Stimulated activated CD4-positive, alpha-beta T cell treated with anti-CD3 and anti-CD28 coated beads, Interleukin-1b, Interleukin-23, amount 100 ng/mL, for 24 hours (primary cell): ENCODE data around the gene IFNL4.
"Not testable (repeated sequence)": the region's sequence is repeated elsewhere in the genome, so short reads cannot be mapped to it uniquely, and the experiment has no call there.

Experiments
- DNase-seq, 4 experiments: peaks; one replicate each; pipeline ENCODE4 v3.0.0-alpha.2; 2020; ENCODE audit warnings: low read depth in 4 of 4, low spot score in 1 of 4

The IFNL4 gene

GRCh38 chr19:39257227-39257626, 8.6 kb upstream of the IFNL4 start:
- no peak for DNase-seq

GRCh38 chr19:39254531-39255345, 6.1 kb upstream of the IFNL4 start:
- no peak for DNase-seq

DNA sequence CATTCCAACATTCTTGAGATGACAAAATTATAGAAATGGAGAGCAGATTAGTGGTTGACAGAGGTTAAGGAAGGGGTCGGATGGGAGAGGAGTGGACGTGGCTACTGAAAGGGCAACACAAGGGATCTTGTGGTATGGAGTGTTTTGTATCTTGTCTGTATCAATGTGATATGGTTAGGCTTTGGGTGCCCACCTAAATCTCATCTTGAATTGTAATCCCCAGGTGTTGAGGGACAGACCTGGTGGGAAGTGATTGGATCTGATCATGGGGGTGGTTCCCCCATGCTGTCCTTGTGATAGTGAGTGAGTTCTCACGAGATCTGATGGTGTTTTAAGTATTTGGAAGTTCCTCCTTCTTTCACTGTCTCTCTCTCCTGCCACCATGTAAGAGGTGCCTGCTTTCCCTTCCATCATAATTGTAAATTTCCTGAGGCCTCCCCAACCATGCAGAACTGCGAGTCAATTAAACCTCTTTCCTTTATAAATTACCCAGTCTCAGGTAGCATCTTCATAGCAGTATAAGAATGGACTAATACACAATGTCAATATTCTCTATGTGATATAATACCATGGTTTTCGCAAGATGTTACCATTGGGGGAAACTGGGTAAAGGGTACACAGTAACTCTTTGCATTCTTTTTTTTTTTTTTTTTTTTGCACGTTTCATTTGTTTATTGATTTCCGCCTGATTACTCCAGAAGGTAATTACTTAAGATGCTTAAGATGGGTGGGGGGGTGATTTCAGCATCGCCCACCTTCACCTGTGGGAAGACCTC, 4.9 kb upstream of the IFNL4 start:
- no peak for DNase-seq

- DNase-seq: no peak
Observed at GRCh38 chr19:39252458-39252857, 3.8 kb upstream of the IFNL4 start.

GRCh38 chr19:39251846-39252245, 3.2 kb upstream of the IFNL4 start:
- no peak for DNase-seq

GRCh38 chr19:39251081-39251480, 2.4 kb upstream of the IFNL4 start:
- DNase-seq: no peak

DNA sequence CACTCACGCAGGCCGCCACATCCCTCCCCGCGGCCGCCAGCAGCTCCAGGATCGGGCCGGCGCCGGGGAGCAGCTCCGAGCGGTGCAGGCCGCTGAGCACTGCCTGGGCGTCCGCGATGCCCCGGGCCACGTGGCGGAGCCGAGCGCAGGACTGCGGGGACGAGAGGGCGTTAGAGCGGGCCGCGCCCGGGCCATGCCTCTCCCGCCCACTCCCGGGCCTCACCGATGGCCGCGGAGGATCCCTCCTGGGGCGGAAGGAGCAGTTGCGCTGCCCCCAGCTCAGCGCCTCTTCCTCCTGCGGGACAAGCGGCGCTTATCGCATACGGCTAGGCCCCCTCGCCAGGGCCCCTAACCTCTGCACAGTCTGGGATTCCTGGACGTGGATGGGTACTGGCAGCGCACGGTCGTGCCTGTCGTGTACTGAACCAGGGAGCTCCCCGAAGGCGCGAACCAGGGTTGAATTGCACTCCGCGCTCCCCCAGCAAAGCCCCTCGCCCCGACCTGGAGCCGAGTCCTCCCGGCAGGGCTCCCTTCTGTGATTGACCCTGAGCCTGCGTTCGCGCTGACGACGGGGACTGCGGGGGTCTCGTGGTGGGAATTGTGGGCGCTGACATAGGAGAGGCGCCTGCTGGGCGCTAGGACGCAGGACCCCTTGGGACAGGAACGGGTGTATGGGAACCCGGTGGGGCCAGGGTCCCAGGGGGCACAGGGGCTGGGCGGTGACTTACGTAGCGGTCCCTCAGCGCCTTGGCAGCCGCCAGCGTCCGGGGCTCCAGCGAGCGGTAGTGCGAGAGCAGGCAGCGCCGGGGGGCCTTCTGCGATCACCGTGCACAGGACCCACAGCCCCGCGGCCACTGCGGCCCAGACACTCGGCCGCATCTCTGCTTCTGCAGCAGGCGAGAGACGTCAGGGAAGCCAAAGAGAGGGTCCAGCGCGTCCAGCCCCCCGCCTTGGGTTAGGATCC, 673 bp downstream of the IFNL4 start:
- DNase-seq: no peak

- DNase-seq: peak in 1 of 4 experiments; percentile 17
Observed at GRCh38 chr19:39246951-39247669, 1.5 kb downstream of the IFNL4 start.

DNA sequence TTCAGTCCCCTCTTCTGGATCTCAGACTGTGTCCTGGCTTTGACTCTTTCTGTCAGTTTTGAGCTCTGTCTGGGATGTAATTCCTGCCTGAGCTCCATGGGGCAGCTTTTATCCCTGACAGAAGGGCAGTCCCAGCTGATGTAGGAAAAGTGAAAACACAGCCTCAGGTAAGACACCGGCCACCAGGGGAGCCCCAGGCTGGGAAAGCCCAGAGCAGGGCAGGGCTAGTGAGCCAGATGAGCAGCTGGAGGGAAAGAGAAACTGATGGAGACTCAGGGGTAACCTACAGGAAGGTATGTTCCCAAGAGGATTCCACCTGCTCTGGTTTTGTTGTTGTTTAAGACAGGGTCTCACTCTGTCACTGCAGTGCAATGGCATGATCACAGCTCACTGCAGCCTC, 3.5 kb downstream of the IFNL4 start:
- not testable (repeated sequence) for DNase-seq

GRCh38 chr19:39244410-39245100, 4.1 kb downstream of the IFNL4 start, which contains the start of gene IFNL3:
IFNL3 (minus strand) TSS chr19:39245006; CDS start chr19:39244967, 39 bp downstream.
- DNase-seq: not testable (repeated sequence)

DNA sequence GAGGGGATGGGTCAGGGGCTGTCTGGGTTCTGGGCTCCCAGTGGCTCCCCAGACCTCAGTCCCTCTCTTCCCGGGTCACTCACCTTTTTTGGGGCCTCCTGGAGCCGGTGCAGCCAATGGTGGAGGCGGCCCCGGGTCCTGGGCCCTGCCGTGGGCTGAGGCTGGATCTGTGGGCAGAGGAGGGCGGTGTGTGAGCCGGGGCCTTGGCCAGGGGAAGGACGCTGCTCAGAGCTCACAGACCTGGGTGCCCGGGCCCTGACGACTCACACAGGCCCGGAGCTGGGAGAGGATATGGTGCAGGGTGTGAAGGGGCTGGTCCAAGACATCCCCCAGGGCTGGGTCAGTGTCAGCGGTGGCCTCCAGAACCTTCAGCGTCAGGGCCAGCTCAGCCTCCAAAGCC, 4.9 kb downstream of the IFNL4 start:
- not testable (repeated sequence) for DNase-seq

GRCh38 chr19:39240421-39240820, 8.2 kb downstream of the IFNL4 start:
- DNase-seq: no peak

DNA sequence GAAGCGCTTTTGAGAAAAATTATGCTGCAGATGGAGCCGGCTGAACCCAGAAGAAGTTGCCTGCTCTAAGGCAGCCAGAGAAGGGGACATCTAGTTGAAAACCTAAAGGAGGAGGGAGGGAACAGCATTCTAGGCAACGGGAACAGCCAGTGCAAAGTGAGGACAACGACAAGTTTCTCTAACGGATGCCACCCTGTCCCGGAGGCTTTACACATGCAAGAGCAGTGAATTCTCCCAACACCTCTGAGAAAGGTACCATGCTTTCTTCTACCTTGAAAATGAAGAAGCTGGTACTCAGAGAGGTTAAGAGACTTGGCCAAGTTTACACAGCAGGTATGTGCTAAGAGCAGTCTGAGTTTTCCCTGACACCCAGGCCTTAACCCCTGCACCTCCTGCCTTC, 9.7 kb downstream of the IFNL4 start:
- DNase-seq: no peak

GRCh38 chr19:39238209-39238608, 10.4 kb downstream of the IFNL4 start:
- no peak for DNase-seq

GRCh38 chr19:39237200-39238184, 11.2 kb downstream of the IFNL4 start:
- peak in 3 of 4 experiments; percentile 21 to 28 (median 24) for DNase-seq

- DNase-seq: no peak
Observed at GRCh38 chr19:39236527-39236926, 12.1 kb downstream of the IFNL4 start.

- DNase-seq: no peak
Observed at GRCh38 chr19:39232708-39233107, 15.9 kb downstream of the IFNL4 start.

DNA sequence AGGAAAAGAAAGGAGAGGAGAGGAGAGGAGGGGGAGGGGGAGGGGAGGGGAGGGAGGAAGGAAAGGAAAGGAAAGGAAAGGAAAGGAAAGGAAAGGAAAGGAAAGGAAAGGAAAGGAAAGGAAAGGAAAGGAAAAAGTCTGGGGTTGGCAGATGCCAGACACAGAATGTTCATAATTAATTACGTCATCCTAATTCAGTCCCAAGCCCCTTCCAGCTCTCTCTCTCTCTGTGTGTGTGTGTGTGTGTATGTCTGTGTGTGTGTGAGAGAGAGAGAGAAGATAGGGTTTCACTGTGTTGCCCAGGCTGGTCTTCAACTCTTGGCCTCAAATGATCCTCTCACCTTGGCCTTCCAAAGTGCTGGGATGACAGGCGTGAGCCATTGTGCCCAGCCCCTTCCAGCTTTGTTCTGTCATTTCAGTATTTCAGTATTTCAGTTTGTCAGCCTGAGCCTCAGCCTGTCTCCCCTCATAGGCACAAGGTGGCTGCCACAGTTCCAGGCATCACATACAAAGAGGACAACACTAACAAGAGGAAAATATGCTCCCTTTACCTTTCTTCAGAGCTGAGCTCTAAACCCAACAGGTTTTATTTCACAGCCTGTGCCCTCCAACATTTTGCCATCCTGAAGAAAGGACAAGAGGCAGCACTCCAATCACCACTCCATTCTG, 18.4 kb downstream of the IFNL4 start:
- DNase-seq: no peak
